HCT116 (cell line): Measurements from ENCODE around the gene OSBPL1A. TPM values are rescaled to one million over a fixed set of nuclear protein-coding genes. Genes with fewer than 3 reads are reported as not detected.

Experiments
- ATAC-seq: fragments of 200-7000 bp; cut with Tn5 transposase; 2 replicates; pipeline ENCODE4 v1.9.1; 2020; ENCODE audit warnings: mild to moderate bottlenecking, moderate library complexity
- BruUV-seq: library from RNA; stranded (reverse); fragments of 400-500 nt; replicated peaks from 2 replicates; lab custom pipeline; 2021; lab: Mats Ljungman, UMichigan
- CTCF ChIA-PET: fragments of 300-600 bp; sonication (Branson Sonifier 250); formaldehyde crosslinking; loops from one replicate; lab custom pipeline; 2021; ENCODE audit warnings: antibody characterized with exemption; lab: Charles Lee
- POLR2A ChIA-PET: fragments of 300-600, 350-600 bp; sonication (Branson Sonifier 250); formaldehyde crosslinking; loops from one replicate; lab custom pipeline; 2021; ENCODE audit warnings: antibody characterized with exemption; lab: Charles Lee
- RAD21 ChIA-PET, 2 experiments: fragments of 300-600 bp; sonication (Branson Sonifier 250); formaldehyde crosslinking; loops; one replicate each; lab custom pipeline; 2023; ENCODE audit warnings: low total read pairs in 2 of 2; ENCODE audit not compliant: uncharacterized antibody in 2 of 2, unreplicated experiment in 2 of 2, low non-redundant PET in 1 of 2; lab: Charles Lee
- DNase-seq: peaks from one replicate; pipeline ENCODE4 v3.0.0-alpha.2; 2010; ENCODE audit warnings: low read depth, low spot score
- H2AFZ ChIP-seq: fragments of 200-600 bp; shearing (Covaris generic), sonication (generic); 2 replicates; pipeline ENCODE4 v1.6.1; 2017; ENCODE audit warnings: low read depth, mixed run types, mixed read lengths, antibody characterized with exemption, low read length; ENCODE audit not compliant: poor library complexity, severe bottlenecking
- H3K27ac ChIP-seq: 2 replicates; pipeline ENCODE4 v1.5.1; 2012; ENCODE audit warnings: low read depth, low read length
- H3K27me3 ChIP-seq: fragments of 200-600 bp; sonication (generic); 2 replicates; pipeline ENCODE4 v1.6.1; 2016; ENCODE audit warnings: mixed run types, low read length, mixed read lengths; ENCODE audit not compliant: insufficient read depth
- H3K36me3 ChIP-seq, 2 experiments: fragments of 200-500 bp in 1 of 2; fragments of 200-600 bp in 1 of 2; sonication (Bioruptor generic) in 1 of 2; sonication (generic) in 1 of 2; 2 replicates each; pipeline versions ENCODE4 v1.5.1 to v1.6.1; 2014 to 2016; ENCODE audit warnings: low read length in 2 of 2, inconsistent platforms in 1 of 2, mixed read lengths in 1 of 2, mixed run types in 1 of 2; ENCODE audit not compliant: insufficient read depth in 2 of 2, control insufficient read depth in 1 of 2
- H3K4me1 ChIP-seq, 2 experiments: fragments of 200-600 bp in 1 of 2; sonication (generic) in 1 of 2; 2 replicates each; pipeline versions ENCODE4 v1.5.1 to v1.6.1; 2012 to 2017; ENCODE audit warnings: low read length in 2 of 2, inconsistent platforms in 1 of 2, mild to moderate bottlenecking in 1 of 2, mixed read lengths in 1 of 2, mixed run types in 1 of 2, moderate library complexity in 1 of 2; ENCODE audit not compliant: insufficient read depth in 2 of 2, control insufficient read depth in 1 of 2
- H3K4me2 ChIP-seq: fragments of 200-600 bp; sonication (generic); 2 replicates; pipeline ENCODE4 v1.6.1; 2017; ENCODE audit warnings: mixed run types, low read length, mixed read lengths
- H3K4me3 ChIP-seq, 2 experiments: fragments of 200-600 bp in 1 of 2; sonication (generic) in 1 of 2; replicated peaks in 1 of 2; 2 replicates each; pipeline ENCODE4 v1.5.1; 2011 to 2016; ENCODE audit warnings: low read length in 2 of 2, control low read depth in 1 of 2, low read depth in 1 of 2, mild to moderate bottlenecking in 1 of 2, mixed read lengths in 1 of 2, mixed run types in 1 of 2
- H3K79me2 ChIP-seq: fragments of 200-600 bp; sonication (generic); 2 replicates; pipeline ENCODE4 v1.6.1; 2017; ENCODE audit warnings: mild to moderate bottlenecking, mixed run types, low read length, moderate library complexity, mixed read lengths; ENCODE audit not compliant: insufficient read depth
- H3K9ac ChIP-seq: fragments of 200-600 bp; sonication (generic); 2 replicates; pipeline ENCODE4 v1.6.1; 2016; ENCODE audit warnings: low read length, mixed read lengths
- H3K9me2 ChIP-seq: fragments of 200-600 bp; sonication (generic), shearing (Covaris generic); 2 replicates; pipeline ENCODE4 v1.6.1; 2017; ENCODE audit warnings: mixed run types, mild to moderate bottlenecking, moderate library complexity; ENCODE audit not compliant: insufficient read depth
- H3K9me3 ChIP-seq, 2 experiments: fragments of 200-500 bp in 1 of 2; fragments of 200-600 bp in 1 of 2; sonication (Bioruptor generic) in 1 of 2; sonication (generic) in 1 of 2; 2 replicates each; pipeline ENCODE4 v1.6.1; 2014 to 2017; ENCODE audit warnings: low read length in 2 of 2, mixed read lengths in 2 of 2, inconsistent platforms in 1 of 2, low read depth in 1 of 2, mild to moderate bottlenecking in 1 of 2, mixed run types in 1 of 2, moderate library complexity in 1 of 2; ENCODE audit not compliant: control insufficient read depth in 1 of 2, insufficient read depth in 1 of 2
- H4K20me1 ChIP-seq: fragments of 200-600 bp; sonication (generic), shearing (Covaris generic); 2 replicates; pipeline ENCODE4 v1.6.1; 2017; ENCODE audit warnings: mixed run types, mild to moderate bottlenecking, moderate library complexity; ENCODE audit not compliant: insufficient read depth
- CBX3 ChIP-seq: IDR thresholded peaks from 2 replicates; pipeline ENCODE4 v1.6.1; 2012; ENCODE audit warnings: low read depth
- ELF1 ChIP-seq: IDR thresholded peaks from 2 replicates; pipeline ENCODE4 v1.6.1; 2012; ENCODE audit warnings: low read depth, borderline replicate concordance
- EZH2phosphoT487 ChIP-seq: fragments of 200-600 bp; IDR thresholded peaks from 2 replicates; pipeline ENCODE4 v1.6.1; 2018; ENCODE audit warnings: antibody characterized with exemption, borderline replicate concordance
- JUND ChIP-seq: IDR thresholded peaks from 2 replicates; pipeline ENCODE4 v1.6.1; 2012
- POLR2AphosphoS5 ChIP-seq: IDR thresholded peaks from 2 replicates; pipeline ENCODE4 v1.6.1; 2011; ENCODE audit warnings: mild to moderate bottlenecking, low read depth, low read length, moderate library complexity
- SRF ChIP-seq: IDR thresholded peaks from 2 replicates; pipeline ENCODE4 v1.6.1; 2012; ENCODE audit warnings: low read depth
- TCF7L2 ChIP-seq: IDR thresholded peaks from 2 replicates; pipeline ENCODE4 v1.7.0; 2011; ENCODE audit warnings: borderline replicate concordance, inconsistent platforms; ENCODE audit not compliant: insufficient read depth, insufficient read length; ENCODE audit errors: extremely low read depth
- ZBTB33 ChIP-seq: IDR thresholded peaks from 2 replicates; pipeline ENCODE4 v1.6.1; 2011; ENCODE audit warnings: mild to moderate bottlenecking, low read length, moderate library complexity; ENCODE audit not compliant: insufficient replicate concordance; ENCODE audit errors: extremely low read depth
- ZFX ChIP-seq: fragments of 450-650 bp; IDR thresholded peaks from 2 replicates; pipeline ENCODE4 v1.6.1; 2017
- ZNF274 ChIP-seq: fragments of 200-500 bp; sonication (Bioruptor generic); IDR thresholded peaks from 2 replicates; pipeline ENCODE4 v1.6.1; 2014; ENCODE audit warnings: mild to moderate bottlenecking, low read depth, low read length, inconsistent platforms
- intact Hi-C: fragments of 100-400 bp; cut with micrococcal nuclease; formaldehyde crosslinking; loops from 2 replicates; pipeline ENCODE4 v1.10.0; 2022
- total RNA-seq: library from RNA; stranded (reverse); gene quantifications from one replicate; pipeline ENCODE4 v1.2.1, GENCODE V29; 2021; ENCODE audit not compliant: unreplicated experiment
- TF ChIP-seq, protein P1 (sequence below), 3 experiments: fragments of 200-600 bp in 1 of 3; sonication (generic) in 1 of 3; IDR thresholded peaks in 2 of 3; conservative IDR thresholded peaks in 1 of 3; 2 replicates each; pipeline ENCODE4 v1.5.1; 2012 to 2017; ENCODE audit warnings: low read depth in 2 of 3, low read length in 2 of 3, antibody characterized with exemption in 1 of 3, borderline replicate concordance in 1 of 3, control low read depth in 1 of 3, mild to moderate bottlenecking in 1 of 3, mixed read lengths in 1 of 3, mixed run types in 1 of 3, moderate library complexity in 1 of 3; ENCODE audit not compliant: insufficient read depth in 1 of 3
- TF ChIP-seq, protein P2 (sequence below): IDR thresholded peaks from 2 replicates; pipeline ENCODE4 v1.6.1; 2012; ENCODE audit warnings: low read depth
- TF ChIP-seq, protein P3 (sequence below): IDR thresholded peaks from 2 replicates; pipeline ENCODE4 v1.6.1; 2012

The OSBPL1A gene
- total RNA-seq, 1 experiment from 2014 or later = 18.9 TPM

DNA sequence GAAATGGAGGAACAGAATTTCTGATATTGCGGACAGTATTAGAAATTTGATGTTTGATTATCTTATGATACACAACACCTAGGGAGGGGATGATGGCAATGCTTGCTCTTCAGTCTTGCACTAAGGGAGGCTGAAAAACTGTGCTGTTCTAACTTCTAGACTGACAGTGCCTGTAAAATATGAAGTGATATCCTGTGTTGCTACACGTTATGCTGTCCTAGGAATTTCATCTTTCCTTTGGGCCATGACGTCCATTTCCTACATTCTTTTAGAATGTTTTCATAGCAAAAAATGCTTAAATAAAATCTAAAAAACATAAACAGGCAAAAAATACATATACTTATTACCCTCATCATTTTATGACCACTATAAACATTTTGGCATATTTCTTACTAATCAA lies 55.3 kb downstream of the OSBPL1A start:
- H3K4me1 ChIP-seq = no peaks in the 10 kb centered on the region
- no peaks in the 10 kb centered on the region for H3K36me3 ChIP-seq
- RAD21 ChIA-PET = no interaction called here
- TF ChIP-seq TCF7L2 = no peak
- TF ChIP-seq, protein P1, sequence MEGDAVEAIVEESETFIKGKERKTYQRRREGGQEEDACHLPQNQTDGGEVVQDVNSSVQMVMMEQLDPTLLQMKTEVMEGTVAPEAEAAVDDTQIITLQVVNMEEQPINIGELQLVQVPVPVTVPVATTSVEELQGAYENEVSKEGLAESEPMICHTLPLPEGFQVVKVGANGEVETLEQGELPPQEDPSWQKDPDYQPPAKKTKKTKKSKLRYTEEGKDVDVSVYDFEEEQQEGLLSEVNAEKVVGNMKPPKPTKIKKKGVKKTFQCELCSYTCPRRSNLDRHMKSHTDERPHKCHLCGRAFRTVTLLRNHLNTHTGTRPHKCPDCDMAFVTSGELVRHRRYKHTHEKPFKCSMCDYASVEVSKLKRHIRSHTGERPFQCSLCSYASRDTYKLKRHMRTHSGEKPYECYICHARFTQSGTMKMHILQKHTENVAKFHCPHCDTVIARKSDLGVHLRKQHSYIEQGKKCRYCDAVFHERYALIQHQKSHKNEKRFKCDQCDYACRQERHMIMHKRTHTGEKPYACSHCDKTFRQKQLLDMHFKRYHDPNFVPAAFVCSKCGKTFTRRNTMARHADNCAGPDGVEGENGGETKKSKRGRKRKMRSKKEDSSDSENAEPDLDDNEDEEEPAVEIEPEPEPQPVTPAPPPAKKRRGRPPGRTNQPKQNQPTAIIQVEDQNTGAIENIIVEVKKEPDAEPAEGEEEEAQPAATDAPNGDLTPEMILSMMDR (IDR thresholded peaks at IDR 0.05 in 2 of 3, conservative IDR thresholded peaks at IDR 0.05 in 1 of 3; ENCODE audit: borderline replicate concordance in 1 of 3, insufficient read depth in 1 of 3, low read depth in 2 of 3, low read length in 2 of 3) = no peak
- TF ChIP-seq EZH2phosphoT487 = no peak
- no peak for TF ChIP-seq CBX3
- TF ChIP-seq, all 23 proteins: peak for 0
- no peaks in the 10 kb centered on the region for H3K9me3 ChIP-seq
- DNase-seq (no peak), ATAC-seq (no peak)
- no peak overlapping the region for H2AFZ ChIP-seq
- H4K20me1 ChIP-seq = no peaks in the 10 kb centered on the region
- intact Hi-C loops = no loop called here
- BruUV-seq = no TSS peak
- no peak overlapping the region for H3K4me3 ChIP-seq
- H3K9me2 ChIP-seq = no peaks in the 10 kb centered on the region
- H3K27me3 ChIP-seq = no peaks in the 10 kb centered on the region
- no peak overlapping the region for H3K27ac ChIP-seq
- ChIA-PET POLR2A (no interaction called here), CTCF (no interaction called here)
- no peaks in the 10 kb centered on the region for H3K79me2 ChIP-seq
- H3K9ac ChIP-seq = no peak overlapping the region
- H3K4me2 ChIP-seq = no peak overlapping the region

- CTCF ChIA-PET = no interaction called here
- H3K4me2 ChIP-seq = no peak overlapping the region
- no peaks in the 10 kb centered on the region for H3K27me3 ChIP-seq
- no peaks in the 10 kb centered on the region for H3K4me1 ChIP-seq
- no peaks in the 10 kb centered on the region for H3K79me2 ChIP-seq
- intact Hi-C loops = no loop called here
- POLR2A ChIA-PET = no interaction called here
- no TSS peak for BruUV-seq
- no peak overlapping the region for H2AFZ ChIP-seq
- H3K4me3 ChIP-seq = no peak overlapping the region
- no peaks in the 10 kb centered on the region for H4K20me1 ChIP-seq
- H3K36me3 ChIP-seq = no peaks in the 10 kb centered on the region
- no peaks in the 10 kb centered on the region for H3K9me2 ChIP-seq
- ATAC-seq (no peak), DNase-seq (no peak)
- H3K27ac ChIP-seq = no peak overlapping the region
- H3K9ac ChIP-seq = no peak overlapping the region
- H3K9me3 ChIP-seq = no peaks in the 10 kb centered on the region
- RAD21 ChIA-PET = no interaction called here
- TF ChIP-seq SRF (no peak), POLR2AphosphoS5 (no peak), ELF1 (no peak), ZFX (no peak), JUND (no peak), CBX3 (no peak), ZBTB33 (no peak), ZNF274 (no peak)
- TF ChIP-seq, protein P2, sequence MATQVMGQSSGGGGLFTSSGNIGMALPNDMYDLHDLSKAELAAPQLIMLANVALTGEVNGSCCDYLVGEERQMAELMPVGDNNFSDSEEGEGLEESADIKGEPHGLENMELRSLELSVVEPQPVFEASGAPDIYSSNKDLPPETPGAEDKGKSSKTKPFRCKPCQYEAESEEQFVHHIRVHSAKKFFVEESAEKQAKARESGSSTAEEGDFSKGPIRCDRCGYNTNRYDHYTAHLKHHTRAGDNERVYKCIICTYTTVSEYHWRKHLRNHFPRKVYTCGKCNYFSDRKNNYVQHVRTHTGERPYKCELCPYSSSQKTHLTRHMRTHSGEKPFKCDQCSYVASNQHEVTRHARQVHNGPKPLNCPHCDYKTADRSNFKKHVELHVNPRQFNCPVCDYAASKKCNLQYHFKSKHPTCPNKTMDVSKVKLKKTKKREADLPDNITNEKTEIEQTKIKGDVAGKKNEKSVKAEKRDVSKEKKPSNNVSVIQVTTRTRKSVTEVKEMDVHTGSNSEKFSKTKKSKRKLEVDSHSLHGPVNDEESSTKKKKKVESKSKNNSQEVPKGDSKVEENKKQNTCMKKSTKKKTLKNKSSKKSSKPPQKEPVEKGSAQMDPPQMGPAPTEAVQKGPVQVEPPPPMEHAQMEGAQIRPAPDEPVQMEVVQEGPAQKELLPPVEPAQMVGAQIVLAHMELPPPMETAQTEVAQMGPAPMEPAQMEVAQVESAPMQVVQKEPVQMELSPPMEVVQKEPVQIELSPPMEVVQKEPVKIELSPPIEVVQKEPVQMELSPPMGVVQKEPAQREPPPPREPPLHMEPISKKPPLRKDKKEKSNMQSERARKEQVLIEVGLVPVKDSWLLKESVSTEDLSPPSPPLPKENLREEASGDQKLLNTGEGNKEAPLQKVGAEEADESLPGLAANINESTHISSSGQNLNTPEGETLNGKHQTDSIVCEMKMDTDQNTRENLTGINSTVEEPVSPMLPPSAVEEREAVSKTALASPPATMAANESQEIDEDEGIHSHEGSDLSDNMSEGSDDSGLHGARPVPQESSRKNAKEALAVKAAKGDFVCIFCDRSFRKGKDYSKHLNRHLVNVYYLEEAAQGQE = no peak
- TF ChIP-seq, protein P3, sequence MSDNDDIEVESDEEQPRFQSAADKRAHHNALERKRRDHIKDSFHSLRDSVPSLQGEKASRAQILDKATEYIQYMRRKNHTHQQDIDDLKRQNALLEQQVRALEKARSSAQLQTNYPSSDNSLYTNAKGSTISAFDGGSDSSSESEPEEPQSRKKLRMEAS = no peak
Measured at GRCh38 chr18:24341361-24341760, 56.3 kb downstream of the OSBPL1A start.
